WTC11 (cell line): ENCODE data around the gene CPVL.

ENCODE experiments used
- ATF2 ChIP-seq: sonication (generic); formaldehyde crosslinking; IDR thresholded peaks from 2 replicates; pipeline ENCODE4 v1.8.1; 2022; ENCODE audit warnings: low read depth, missing genetic modification reagents, borderline replicate concordance
- CTCF ChIP-seq: fragments of 200-600 bp; IDR thresholded peaks from 2 replicates; pipeline ENCODE4 v1.8.0; 2022; ENCODE audit warnings: antibody characterized with exemption
- ELF4 ChIP-seq: sonication (generic); formaldehyde crosslinking; IDR thresholded peaks from 2 replicates; pipeline ENCODE4 v1.8.1; 2022; ENCODE audit warnings: low read depth, mild to moderate bottlenecking, moderate library complexity, missing genetic modification reagents
- SOX15 ChIP-seq: fragments of 250-450 bp; sonication (Bioruptor Pico); IDR thresholded peaks from 2 replicates; pipeline ENCODE4 v1.9.0; 2021; ENCODE audit warnings: mild to moderate bottlenecking
- ZBTB21 ChIP-seq: sonication (generic); formaldehyde crosslinking; IDR thresholded peaks from 2 replicates; pipeline ENCODE4 v1.8.1; 2023; ENCODE audit warnings: mild to moderate bottlenecking, missing genetic modification reagents, borderline replicate concordance

- TF ChIP-seq ATF2 (CRISPR knock-in tag), result no peak
- TF ChIP-seq SOX15 (CRISPR knock-in tag), result no peak
- no peak for TF ChIP-seq CTCF
- no peak for TF ChIP-seq ZBTB21 (CRISPR knock-in tag)
- no peak for TF ChIP-seq ELF4 (CRISPR knock-in tag)
Observed at GRCh38 chr7:29194594-29195427, 48.5 kb upstream of the CPVL start, which contains the start of gene CHN2.
